ENCODE results near the gene KRT28. TPM values are rescaled to one million over a fixed set of nuclear protein-coding genes. Genes with fewer than 3 reads are reported as not detected.
A peak's percentile ranks its signal among the peaks of the same experiment; 100 is the strongest.
"Not testable (repeated sequence)": the region's sequence is repeated elsewhere in the genome, so short reads cannot be mapped to it uniquely, and the experiment has no call there.

KRT28 gene
- total RNA-seq, 1 donor from 2014 or later = not detected

DNA sequence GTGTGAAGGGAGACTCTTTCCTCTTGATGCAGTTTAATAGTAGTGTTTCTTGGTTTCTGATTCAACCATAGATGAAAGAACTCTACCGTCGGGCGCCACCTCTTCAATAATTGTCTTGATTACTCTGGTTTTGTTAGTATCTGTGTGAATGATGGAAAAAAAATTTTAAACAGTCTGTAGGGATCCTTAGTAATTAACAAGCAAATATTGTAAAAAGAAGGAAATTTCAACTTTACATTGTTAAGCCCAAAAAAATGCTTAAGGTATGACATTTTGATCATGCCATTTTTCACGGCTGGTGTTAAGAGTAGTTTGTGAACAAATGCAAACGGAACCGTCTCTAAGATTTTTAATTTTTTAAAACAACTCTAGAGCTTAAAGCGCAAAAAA, 18.6 kb upstream of the KRT28 start:
- H3K27ac Mint-ChIP-seq = peak overlapping the region; percentile 92
- no peak for TF ChIP-seq CTCF (conservative IDR thresholded peaks at IDR 0.05)
- no peak for DNase-seq (ENCODE audit: extremely low spot score, unreplicated experiment)
- H3K9me3 Mint-ChIP-seq = no peaks in the 10 kb centered on the region
- H3K27me3 Mint-ChIP-seq = peaks cover 10% of the 10 kb centered on the region
- peak overlapping the region; percentile 93 for H3K4me3 Mint-ChIP-seq
- H3K36me3 Mint-ChIP-seq = peaks cover 39% of the 10 kb centered on the region
- H3K4me1 Mint-ChIP-seq (ENCODE audit: unreplicated experiment) = no peaks in the 10 kb centered on the region

DNA sequence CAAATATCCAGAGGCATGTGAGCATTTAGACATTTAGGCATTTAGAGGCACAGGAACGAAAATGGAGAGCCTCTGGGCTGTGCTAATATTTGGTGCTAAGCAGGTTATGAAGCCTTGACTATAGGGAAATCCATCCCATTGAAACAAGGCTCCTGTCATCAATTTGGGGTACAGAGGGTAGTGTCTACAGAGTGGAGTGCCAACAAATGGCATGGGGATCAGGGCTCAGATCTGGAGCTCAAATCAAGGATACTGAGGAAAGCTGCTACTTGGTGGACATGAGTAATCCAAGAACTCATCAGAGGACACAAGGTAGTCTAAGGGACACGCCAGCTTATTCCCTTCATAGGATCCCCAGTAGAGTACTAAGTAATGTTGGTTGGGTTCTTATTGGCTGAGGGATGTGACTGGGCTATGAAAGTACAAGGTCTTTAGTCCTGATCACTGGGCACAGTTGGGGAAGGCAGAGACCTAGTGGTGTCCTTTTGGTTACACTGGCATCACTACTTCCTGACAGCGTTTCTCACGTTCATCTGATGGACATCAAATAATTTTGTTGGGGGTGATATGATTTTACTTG, 17.4 kb upstream of the KRT28 start:
- DNase-seq (ENCODE audit: extremely low spot score, unreplicated experiment) = no peak
- no peaks in the 10 kb centered on the region for H3K9me3 Mint-ChIP-seq
- H3K4me3 Mint-ChIP-seq = peak overlapping the region; percentile 93
- TF ChIP-seq CTCF (conservative IDR thresholded peaks at IDR 0.05) = no peak
- no peaks in the 10 kb centered on the region for H3K4me1 Mint-ChIP-seq (ENCODE audit: unreplicated experiment)
- peaks cover 35% of the 10 kb centered on the region for H3K36me3 Mint-ChIP-seq
- no peak overlapping the region for H3K27ac Mint-ChIP-seq
- H3K27me3 Mint-ChIP-seq = peaks cover 19% of the 10 kb centered on the region

DNA sequence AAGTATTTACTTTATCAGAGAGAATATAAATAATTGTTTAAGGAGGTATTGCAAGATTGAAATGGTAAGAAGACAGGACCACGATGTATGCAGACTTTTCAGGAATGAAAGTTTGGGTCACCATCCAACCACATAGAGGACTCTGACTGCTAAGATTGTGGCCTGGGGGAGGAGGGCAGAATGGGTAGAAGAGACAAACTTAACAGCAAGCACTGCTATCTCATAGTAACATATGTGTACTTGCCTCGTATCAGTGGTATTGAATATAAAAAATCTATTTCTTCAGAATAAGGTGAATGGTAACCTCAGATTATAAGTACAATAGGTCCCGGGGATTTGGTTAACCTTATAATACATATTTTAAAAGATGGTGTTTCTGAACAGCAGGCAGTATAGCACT, 16.8 kb upstream of the KRT28 start:
- peaks cover 24% of the 10 kb centered on the region for H3K27me3 Mint-ChIP-seq
- H3K9me3 Mint-ChIP-seq = no peaks in the 10 kb centered on the region
- no peaks in the 10 kb centered on the region for H3K4me1 Mint-ChIP-seq (ENCODE audit: unreplicated experiment)
- peaks cover 35% of the 10 kb centered on the region for H3K36me3 Mint-ChIP-seq
- no peak for TF ChIP-seq CTCF (conservative IDR thresholded peaks at IDR 0.05)
- no peak overlapping the region for H3K27ac Mint-ChIP-seq
- no peak for DNase-seq (ENCODE audit: extremely low spot score, unreplicated experiment)
- H3K4me3 Mint-ChIP-seq = peak overlapping the region; percentile 93

- Mint-ChIP-seq H3K9me3 (no peaks in the 10 kb centered on the region), H3K27me3 (peaks cover 33% of the 10 kb centered on the region)
These were observed 15.6 kb upstream of the KRT28 start for GRCh38 chr17:40815381-40815780.

GRCh38 chr17:40814657-40815056, 14.9 kb upstream of the KRT28 start:
- H3K27ac Mint-ChIP-seq; H3K4me1 Mint-ChIP-seq (ENCODE audit: unreplicated experiment); H3K9me3 Mint-ChIP-seq; DNase-seq (ENCODE audit: extremely low spot score, unreplicated experiment): not testable (repeated sequence)
- Mint-ChIP-seq H3K27me3 (peaks cover 40% of the 10 kb centered on the region), H3K4me3 (peak overlapping the region; percentile 19), H3K36me3 (peaks cover 26% of the 10 kb centered on the region)

More at GRCh38 chr17:40815381-40815780, 15.6 kb upstream of the KRT28 start:
- Mint-ChIP-seq H3K4me3 (no peak overlapping the region), H3K36me3 (peaks cover 33% of the 10 kb centered on the region), H3K4me1 (ENCODE audit: unreplicated experiment) (no peaks in the 10 kb centered on the region), H3K27ac (no peak overlapping the region)
- no peak for TF ChIP-seq CTCF (conservative IDR thresholded peaks at IDR 0.05)
- DNase-seq (ENCODE audit: extremely low spot score, unreplicated experiment) = no peak

GRCh38 chr17:40813804-40814203, 14.0 kb upstream of the KRT28 start:
- no peak for TF ChIP-seq CTCF (conservative IDR thresholded peaks at IDR 0.05)
- H3K9me3 Mint-ChIP-seq = no peaks in the 10 kb centered on the region
- peaks cover 44% of the 10 kb centered on the region for H3K27me3 Mint-ChIP-seq
- H3K36me3 Mint-ChIP-seq = peaks cover 26% of the 10 kb centered on the region
- no peak overlapping the region for H3K27ac Mint-ChIP-seq
- no peak overlapping the region for H3K4me3 Mint-ChIP-seq
- no peak for DNase-seq (ENCODE audit: extremely low spot score, unreplicated experiment)
- no peaks in the 10 kb centered on the region for H3K4me1 Mint-ChIP-seq (ENCODE audit: unreplicated experiment)

Data from type B pancreatic cell (in vitro differentiated cells).